HG02840 (cell line): ENCODE measurements around the gene TMTC1.

ENCODE experiments used
- ATAC-seq: cut with Tn5 transposase; IDR thresholded peaks from one replicate; pipeline ENCODE4 v1.9.1; 2021; ENCODE audit warnings: mild to moderate bottlenecking, moderate library complexity, moderate number of reproducible peaks; ENCODE audit not compliant: unreplicated experiment, low FRiP score

The TMTC1 gene

GRCh38 chr12:29717540-29718100, 66.1 kb downstream of the TMTC1 start:
- ATAC-seq: no peak

- no peak for ATAC-seq
These were observed 68.8 kb downstream of the TMTC1 start for GRCh38 chr12:29714966-29715365.

GRCh38 chr12:29713729-29714128, 70.0 kb downstream of the TMTC1 start:
- no peak for ATAC-seq

- no peak for ATAC-seq
These were observed 72.4 kb downstream of the TMTC1 start for GRCh38 chr12:29711381-29711780.

GRCh38 chr12:29710104-29710503, 73.6 kb downstream of the TMTC1 start:
- ATAC-seq: no peak

- no peak for ATAC-seq
These were observed 74.2 kb downstream of the TMTC1 start for GRCh38 chr12:29709496-29710040.

- ATAC-seq: no peak
These were observed 74.7 kb downstream of the TMTC1 start for GRCh38 chr12:29709054-29709453.

GRCh38 chr12:29707846-29708245, 75.9 kb downstream of the TMTC1 start:
- no peak for ATAC-seq

- no peak for ATAC-seq
These were observed 77.4 kb downstream of the TMTC1 start for GRCh38 chr12:29706311-29706710.

- no peak for ATAC-seq
These were observed 80.2 kb downstream of the TMTC1 start for GRCh38 chr12:29703528-29703927.

- ATAC-seq: no peak
These were observed 80.8 kb downstream of the TMTC1 start for GRCh38 chr12:29702972-29703371.

GRCh38 chr12:29702222-29702621, 81.5 kb downstream of the TMTC1 start:
- ATAC-seq: no peak

- no peak for ATAC-seq
These were observed 82.8 kb downstream of the TMTC1 start for GRCh38 chr12:29700761-29701481.

- no peak for ATAC-seq
These were observed 85.0 kb downstream of the TMTC1 start for GRCh38 chr12:29698756-29699155.

GRCh38 chr12:29695800-29696199, 87.9 kb downstream of the TMTC1 start:
- ATAC-seq: no peak

GRCh38 chr12:29695026-29695425, 88.7 kb downstream of the TMTC1 start:
- ATAC-seq: no peak

GRCh38 chr12:29694002-29694401, 89.7 kb downstream of the TMTC1 start:
- no peak for ATAC-seq

- no peak for ATAC-seq
These were observed 91.5 kb downstream of the TMTC1 start for GRCh38 chr12:29692237-29692636.

GRCh38 chr12:29691161-29691854, 92.4 kb downstream of the TMTC1 start:
- no peak for ATAC-seq

GRCh38 chr12:29690728-29691127, 93.0 kb downstream of the TMTC1 start:
- no peak for ATAC-seq

GRCh38 chr12:29688914-29689313, 94.8 kb downstream of the TMTC1 start:
- no peak for ATAC-seq
